Measurements from ENCODE around the gene ATAD2B.

ATAD2B gene

DNA sequence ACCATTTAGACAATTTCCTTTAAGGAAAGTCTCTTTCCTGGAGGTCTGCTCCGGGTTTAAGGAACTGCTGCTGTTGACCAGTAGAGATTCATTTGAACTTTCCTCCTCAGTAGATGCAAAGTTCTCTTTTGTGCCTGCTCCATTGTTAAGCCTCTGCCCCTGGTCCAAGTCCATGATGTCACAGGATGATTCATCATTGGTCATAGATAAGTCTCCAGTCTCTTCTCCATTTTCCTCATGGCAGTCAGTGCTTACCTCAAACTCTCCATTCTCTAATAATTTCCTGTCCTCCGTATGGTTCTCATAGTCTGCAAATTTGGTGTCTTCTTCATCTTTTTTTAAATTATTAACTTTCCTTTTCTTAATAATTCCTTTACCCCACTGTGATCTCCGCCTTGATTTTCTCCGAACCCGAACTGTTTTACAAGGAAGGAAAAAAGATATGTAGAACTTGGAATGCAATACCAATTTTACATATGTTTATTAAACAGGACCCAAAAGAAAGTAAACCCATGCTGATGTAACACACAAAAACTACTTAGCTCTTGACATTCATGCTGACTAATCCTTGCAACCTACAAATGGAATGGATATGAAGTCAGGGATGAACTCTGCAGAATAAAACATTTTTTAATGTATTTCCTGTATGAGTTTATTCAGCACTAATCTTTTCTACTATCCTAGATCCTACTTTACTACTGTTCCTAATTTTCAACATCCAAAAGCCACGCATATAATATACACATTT, 169.1 kb downstream of the ATAD2B start:
- H3K4me2 ChIP-seq (ENCODE audit: low read depth, low read length) = no peak overlapping the region
- no peaks in the 10 kb centered on the region for H3K79me2 ChIP-seq (ENCODE audit: low read length)
- no peaks in the 10 kb centered on the region for H4K20me1 ChIP-seq (ENCODE audit: insufficient read depth, low read length)
- H3K4me3 ChIP-seq (ENCODE audit: low read length) = no peak overlapping the region
- no peak for DNase-seq
- no peaks in the 10 kb centered on the region for H3K9me2 ChIP-seq (replicated peaks; ENCODE audit: insufficient read depth, low read length)
- H2AFZ ChIP-seq (ENCODE audit: low read length) = no peak overlapping the region
- no peaks in the 10 kb centered on the region for H3K27me3 ChIP-seq (replicated peaks; ENCODE audit: insufficient read depth, low read length)
- no peaks in the 10 kb centered on the region for H3K4me1 ChIP-seq (ENCODE audit: low read length)
- no peak overlapping the region for H3K27ac ChIP-seq (ENCODE audit: low read length)
- no peaks in the 10 kb centered on the region for H3K36me3 ChIP-seq (replicated peaks; ENCODE audit: insufficient read depth, low read length)
- H3K9ac ChIP-seq (ENCODE audit: low read length) = no peak overlapping the region
- H3F3A ChIP-seq (ENCODE audit: insufficient read depth, low read length) = no peaks in the 10 kb centered on the region
- H3K9me3 ChIP-seq (replicated peaks; ENCODE audit: insufficient read depth, low read length) = no peaks in the 10 kb centered on the region
- no peak for TF ChIP-seq EZH2 (optimal IDR thresholded peaks at IDR 0.05; ENCODE audit: low read depth, low read length)
- TF ChIP-seq EZH2phosphoT487 (IDR thresholded peaks at IDR 0.05; ENCODE audit: low read length) = no peak
- TF ChIP-seq, protein P1, sequence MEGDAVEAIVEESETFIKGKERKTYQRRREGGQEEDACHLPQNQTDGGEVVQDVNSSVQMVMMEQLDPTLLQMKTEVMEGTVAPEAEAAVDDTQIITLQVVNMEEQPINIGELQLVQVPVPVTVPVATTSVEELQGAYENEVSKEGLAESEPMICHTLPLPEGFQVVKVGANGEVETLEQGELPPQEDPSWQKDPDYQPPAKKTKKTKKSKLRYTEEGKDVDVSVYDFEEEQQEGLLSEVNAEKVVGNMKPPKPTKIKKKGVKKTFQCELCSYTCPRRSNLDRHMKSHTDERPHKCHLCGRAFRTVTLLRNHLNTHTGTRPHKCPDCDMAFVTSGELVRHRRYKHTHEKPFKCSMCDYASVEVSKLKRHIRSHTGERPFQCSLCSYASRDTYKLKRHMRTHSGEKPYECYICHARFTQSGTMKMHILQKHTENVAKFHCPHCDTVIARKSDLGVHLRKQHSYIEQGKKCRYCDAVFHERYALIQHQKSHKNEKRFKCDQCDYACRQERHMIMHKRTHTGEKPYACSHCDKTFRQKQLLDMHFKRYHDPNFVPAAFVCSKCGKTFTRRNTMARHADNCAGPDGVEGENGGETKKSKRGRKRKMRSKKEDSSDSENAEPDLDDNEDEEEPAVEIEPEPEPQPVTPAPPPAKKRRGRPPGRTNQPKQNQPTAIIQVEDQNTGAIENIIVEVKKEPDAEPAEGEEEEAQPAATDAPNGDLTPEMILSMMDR (IDR thresholded peaks at IDR 0.05; ENCODE audit: low read length) = no peak

DNA sequence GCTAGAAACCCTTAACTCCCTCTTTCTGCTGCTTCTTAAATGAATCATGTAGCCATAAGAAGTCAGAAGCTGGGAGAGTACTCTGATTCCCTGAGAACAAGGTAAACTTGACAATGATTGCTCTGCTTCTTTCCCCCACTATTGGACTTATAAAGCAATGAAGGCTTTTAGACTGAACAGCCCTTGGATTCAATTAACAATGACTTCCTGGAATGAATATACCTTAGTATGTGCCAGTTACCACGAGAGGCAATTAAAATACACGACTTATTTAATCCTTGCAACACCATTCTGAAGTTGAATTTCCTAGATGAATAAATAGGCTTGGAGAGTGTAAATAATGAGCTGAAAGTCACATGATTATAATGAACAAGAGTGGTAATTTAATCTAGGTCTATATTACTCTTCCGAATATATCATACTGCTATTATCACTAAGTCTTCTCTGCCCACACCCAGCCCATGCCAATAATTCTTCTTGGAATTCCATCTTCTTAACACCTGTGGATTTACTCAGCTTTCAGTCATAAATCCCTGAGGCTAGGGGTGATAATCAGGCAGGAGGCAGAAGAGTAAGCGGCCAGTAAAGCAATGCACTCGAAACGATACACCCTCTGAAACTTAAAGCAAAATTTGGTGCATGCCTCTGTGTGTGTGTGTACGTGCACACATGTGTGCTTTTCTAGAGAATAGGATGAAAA, 170.2 kb downstream of the ATAD2B start:
- Histone ChIP-seq H4K20me1 (ENCODE audit: insufficient read depth, low read length) (no peaks in the 10 kb centered on the region), H3K9me2 (replicated peaks; ENCODE audit: insufficient read depth, low read length) (no peaks in the 10 kb centered on the region), H3F3A (ENCODE audit: insufficient read depth, low read length) (no peaks in the 10 kb centered on the region), H3K9ac (ENCODE audit: low read length) (no peak overlapping the region), H3K36me3 (replicated peaks; ENCODE audit: insufficient read depth, low read length) (no peaks in the 10 kb centered on the region), H3K4me2 (ENCODE audit: low read depth, low read length) (no peak overlapping the region), H3K27me3 (replicated peaks; ENCODE audit: insufficient read depth, low read length) (no peaks in the 10 kb centered on the region), H3K4me3 (ENCODE audit: low read length) (no peak overlapping the region), H3K4me1 (ENCODE audit: low read length) (no peaks in the 10 kb centered on the region), H3K27ac (ENCODE audit: low read length) (no peak overlapping the region), H3K9me3 (replicated peaks; ENCODE audit: insufficient read depth, low read length) (no peaks in the 10 kb centered on the region), H2AFZ (ENCODE audit: low read length) (no peak overlapping the region), H3K79me2 (ENCODE audit: low read length) (no peaks in the 10 kb centered on the region)
- no peak for DNase-seq
- TF ChIP-seq EZH2 (optimal IDR thresholded peaks at IDR 0.05; ENCODE audit: low read depth, low read length) (no peak), EZH2phosphoT487 (IDR thresholded peaks at IDR 0.05; ENCODE audit: low read length) (no peak)
- TF ChIP-seq, protein P1 (IDR thresholded peaks at IDR 0.05; ENCODE audit: low read length) = no peak

DNA sequence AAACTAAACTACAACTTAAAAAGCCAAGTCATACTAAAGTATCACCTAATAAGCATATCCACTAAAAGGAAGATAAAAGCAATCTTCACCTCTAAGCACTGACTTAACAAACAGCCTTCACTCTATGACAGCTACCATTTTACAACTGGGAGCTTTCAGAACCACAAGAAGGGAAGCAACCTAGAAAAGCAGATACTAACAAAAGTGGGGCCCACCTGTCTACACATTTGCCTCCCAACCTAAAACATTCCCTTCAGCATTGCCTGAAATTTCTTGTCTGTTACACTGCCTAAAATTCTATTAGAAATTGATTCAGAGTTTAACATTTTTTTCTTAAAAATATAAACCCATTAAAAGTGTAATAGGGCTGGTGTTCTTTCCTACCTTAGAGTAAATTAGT, 172.0 kb downstream of the ATAD2B start:
- H3K9me3 ChIP-seq (replicated peaks; ENCODE audit: insufficient read depth, low read length) = no peaks in the 10 kb centered on the region
- H3K9me2 ChIP-seq (replicated peaks; ENCODE audit: insufficient read depth, low read length) = no peaks in the 10 kb centered on the region
- no peak overlapping the region for H3K4me3 ChIP-seq (ENCODE audit: low read length)
- no peaks in the 10 kb centered on the region for H3F3A ChIP-seq (ENCODE audit: insufficient read depth, low read length)
- no peaks in the 10 kb centered on the region for H3K79me2 ChIP-seq (ENCODE audit: low read length)
- H4K20me1 ChIP-seq (ENCODE audit: insufficient read depth, low read length) = no peaks in the 10 kb centered on the region
- no peak overlapping the region for H2AFZ ChIP-seq (ENCODE audit: low read length)
- no peaks in the 10 kb centered on the region for H3K4me1 ChIP-seq (ENCODE audit: low read length)
- no peak for DNase-seq
- H3K27me3 ChIP-seq (replicated peaks; ENCODE audit: insufficient read depth, low read length) = no peaks in the 10 kb centered on the region
- H3K4me2 ChIP-seq (ENCODE audit: low read depth, low read length) = no peak overlapping the region
- no peak overlapping the region for H3K27ac ChIP-seq (ENCODE audit: low read length)
- no peak for TF ChIP-seq EZH2 (optimal IDR thresholded peaks at IDR 0.05; ENCODE audit: low read depth, low read length)
- TF ChIP-seq, protein P1 (IDR thresholded peaks at IDR 0.05; ENCODE audit: low read length) = no peak
- TF ChIP-seq EZH2phosphoT487 (IDR thresholded peaks at IDR 0.05; ENCODE audit: low read length) = no peak
- H3K9ac ChIP-seq (ENCODE audit: low read length) = no peak overlapping the region
- no peaks in the 10 kb centered on the region for H3K36me3 ChIP-seq (replicated peaks; ENCODE audit: insufficient read depth, low read length)
